ENCODE results near the gene SFXN3. TPM values are rescaled to one million over a fixed set of nuclear protein-coding genes. Genes with fewer than 3 reads are reported as not detected.

SFXN3 gene
- total RNA-seq, 1 experiment from 2014 or later: 16.9 TPM

DNA sequence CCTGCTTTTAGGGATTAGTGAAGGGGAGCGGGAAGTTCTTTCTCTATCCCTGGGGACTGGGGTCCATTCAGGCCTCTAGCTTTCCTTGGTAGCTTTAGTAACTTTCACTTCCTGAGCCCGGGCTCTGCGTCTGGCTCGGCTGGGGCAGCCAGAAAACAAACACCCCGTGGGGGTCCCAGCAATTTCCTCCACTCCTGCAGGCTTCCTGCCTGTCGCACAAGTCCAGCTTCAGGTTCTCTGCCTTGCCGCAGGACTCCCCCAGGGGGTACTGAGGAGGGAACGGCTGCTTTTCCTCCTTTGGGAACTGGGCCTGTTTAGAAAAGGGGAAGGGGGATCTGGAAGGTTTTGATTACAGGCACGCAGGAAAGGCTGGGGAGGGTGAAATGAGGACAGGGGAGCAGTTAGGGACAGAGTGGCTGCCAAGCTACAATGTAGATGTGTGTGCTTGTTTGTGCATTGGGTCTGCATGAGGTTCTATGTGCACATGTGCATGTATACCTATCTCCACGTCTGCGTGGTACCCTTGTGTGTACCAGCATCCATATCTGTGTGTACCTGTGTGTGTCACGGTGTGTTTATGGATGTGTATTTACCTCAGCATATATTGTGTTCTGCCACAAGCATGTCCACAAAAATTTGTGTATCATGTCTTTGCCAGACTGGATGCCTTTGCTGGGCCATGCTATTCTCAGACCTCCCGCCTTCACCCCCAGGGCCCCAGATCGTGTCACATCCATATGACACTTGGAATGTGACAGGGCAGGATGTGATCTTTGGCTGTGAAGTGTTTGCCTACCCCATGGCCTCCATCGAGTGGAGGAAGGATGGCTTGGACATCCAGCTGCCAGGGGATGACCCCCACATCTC, 32.7 kb downstream of the SFXN3 start:
- POLR2A ChIA-PET (ENCODE audit: low non-redundant PET): interaction anchor here (0.9 kb wide), 1 partner anchor 12 kb away, joined by 5 read pairs; no protein-coding TSS in a partner anchor
- CTCF ChIA-PET: interaction anchor here (1.0 to 3.0 kb wide), 2 partner anchors 13 to 22 kb away, joined by 3 to 16 read pairs; no protein-coding TSS in a partner anchor
- TF ChIP-seq EZH2 (IDR thresholded peaks at IDR 0.05; ENCODE audit: borderline replicate concordance, low read depth, low read length, poor library complexity, severe bottlenecking): no peak
- TF ChIP-seq, protein P1, sequence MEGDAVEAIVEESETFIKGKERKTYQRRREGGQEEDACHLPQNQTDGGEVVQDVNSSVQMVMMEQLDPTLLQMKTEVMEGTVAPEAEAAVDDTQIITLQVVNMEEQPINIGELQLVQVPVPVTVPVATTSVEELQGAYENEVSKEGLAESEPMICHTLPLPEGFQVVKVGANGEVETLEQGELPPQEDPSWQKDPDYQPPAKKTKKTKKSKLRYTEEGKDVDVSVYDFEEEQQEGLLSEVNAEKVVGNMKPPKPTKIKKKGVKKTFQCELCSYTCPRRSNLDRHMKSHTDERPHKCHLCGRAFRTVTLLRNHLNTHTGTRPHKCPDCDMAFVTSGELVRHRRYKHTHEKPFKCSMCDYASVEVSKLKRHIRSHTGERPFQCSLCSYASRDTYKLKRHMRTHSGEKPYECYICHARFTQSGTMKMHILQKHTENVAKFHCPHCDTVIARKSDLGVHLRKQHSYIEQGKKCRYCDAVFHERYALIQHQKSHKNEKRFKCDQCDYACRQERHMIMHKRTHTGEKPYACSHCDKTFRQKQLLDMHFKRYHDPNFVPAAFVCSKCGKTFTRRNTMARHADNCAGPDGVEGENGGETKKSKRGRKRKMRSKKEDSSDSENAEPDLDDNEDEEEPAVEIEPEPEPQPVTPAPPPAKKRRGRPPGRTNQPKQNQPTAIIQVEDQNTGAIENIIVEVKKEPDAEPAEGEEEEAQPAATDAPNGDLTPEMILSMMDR (conservative IDR thresholded peaks at IDR 0.05; ENCODE audit: low read depth, low read length): no peak

DNA sequence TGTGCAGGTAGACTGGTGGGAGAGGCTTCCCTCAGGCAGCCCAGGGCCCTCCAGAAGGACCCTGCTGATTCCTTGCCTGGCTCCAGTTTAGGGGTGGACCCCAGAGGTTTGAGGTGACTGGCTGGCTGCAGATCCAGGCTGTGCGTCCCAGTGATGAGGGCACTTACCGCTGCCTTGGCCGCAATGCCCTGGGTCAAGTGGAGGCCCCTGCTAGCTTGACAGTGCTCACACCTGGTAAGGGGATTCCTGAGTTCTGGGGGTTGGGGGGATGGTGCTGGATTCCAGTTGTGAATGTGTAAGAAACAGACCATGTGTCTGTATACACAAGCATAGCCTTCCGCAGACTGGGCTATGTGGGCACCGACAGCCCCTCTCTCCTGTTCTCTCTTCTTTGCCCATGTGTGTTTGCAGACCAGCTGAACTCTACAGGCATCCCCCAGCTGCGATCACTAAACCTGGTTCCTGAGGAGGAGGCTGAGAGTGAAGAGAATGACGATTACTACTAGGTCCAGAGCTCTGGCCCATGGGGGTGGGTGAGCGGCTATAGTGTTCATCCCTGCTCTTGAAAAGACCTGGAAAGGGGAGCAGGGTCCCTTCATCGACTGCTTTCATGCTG, 33.5 kb downstream of the SFXN3 start:
- TF ChIP-seq, protein P1 (conservative IDR thresholded peaks at IDR 0.05; ENCODE audit: low read depth, low read length): no peak
- no peak for TF ChIP-seq EZH2 (IDR thresholded peaks at IDR 0.05; ENCODE audit: borderline replicate concordance, low read depth, low read length, poor library complexity, severe bottlenecking)
- CTCF ChIA-PET: interaction anchor here (3.0 kb wide), 1 partner anchor 14 kb away, joined by 16 read pairs; no protein-coding TSS in a partner anchor
- POLR2A ChIA-PET (ENCODE audit: low non-redundant PET): no interaction called here
- intact Hi-C loops (cut with micrococcal nuclease; ENCODE audit: unreplicated experiment): loop anchor here (5.0 kb wide), 1 partner anchor 67 kb away; the partner anchor contains the start of gene LZTS2
- Histone ChIP-seq H3K27ac (ENCODE audit: low read depth, low read length, poor library complexity, severe bottlenecking) (peak overlapping the region; percentile 98), H3K4me1 (ENCODE audit: insufficient read depth, low read length, poor library complexity, severe bottlenecking) (peaks cover 59% of the 10 kb centered on the region), H3K9me3 (ENCODE audit: low read depth, low read length, poor library complexity, severe bottlenecking) (no peaks in the 10 kb centered on the region), H3K36me3 (ENCODE audit: insufficient read depth, low read length, poor library complexity, severe bottlenecking) (no peaks in the 10 kb centered on the region), H3K27me3 (replicated peaks; ENCODE audit: insufficient read depth, low read depth, low read length, poor library complexity) (no peaks in the 10 kb centered on the region), H3K4me3 (ENCODE audit: low read depth, low read length, poor library complexity, severe bottlenecking) (no peak overlapping the region)
- DNase-seq (ENCODE audit: low spot score): no peak
- no TSS peak for BruUV-seq (replicated peaks)

More for the DNA sequence above, 32.7 kb downstream of the SFXN3 start:
- Histone ChIP-seq H3K4me1 (ENCODE audit: insufficient read depth, low read length, poor library complexity, severe bottlenecking) (peaks cover 63% of the 10 kb centered on the region), H3K9me3 (ENCODE audit: low read depth, low read length, poor library complexity, severe bottlenecking) (no peaks in the 10 kb centered on the region), H3K36me3 (ENCODE audit: insufficient read depth, low read length, poor library complexity, severe bottlenecking) (no peaks in the 10 kb centered on the region), H3K27me3 (replicated peaks; ENCODE audit: insufficient read depth, low read depth, low read length, poor library complexity) (no peaks in the 10 kb centered on the region), H3K4me3 (ENCODE audit: low read depth, low read length, poor library complexity, severe bottlenecking) (peak overlapping the region; percentile 73), H3K27ac (ENCODE audit: low read depth, low read length, poor library complexity, severe bottlenecking) (peak overlapping the region; percentile 98)
- no TSS peak for BruUV-seq (replicated peaks)
- intact Hi-C loops (cut with micrococcal nuclease; ENCODE audit: unreplicated experiment): loop anchor here (5.0 kb wide), 1 partner anchor 66 kb away; the partner anchor contains the start of gene LZTS2
- DNase-seq (ENCODE audit: low spot score): peak; percentile 93

DNA sequence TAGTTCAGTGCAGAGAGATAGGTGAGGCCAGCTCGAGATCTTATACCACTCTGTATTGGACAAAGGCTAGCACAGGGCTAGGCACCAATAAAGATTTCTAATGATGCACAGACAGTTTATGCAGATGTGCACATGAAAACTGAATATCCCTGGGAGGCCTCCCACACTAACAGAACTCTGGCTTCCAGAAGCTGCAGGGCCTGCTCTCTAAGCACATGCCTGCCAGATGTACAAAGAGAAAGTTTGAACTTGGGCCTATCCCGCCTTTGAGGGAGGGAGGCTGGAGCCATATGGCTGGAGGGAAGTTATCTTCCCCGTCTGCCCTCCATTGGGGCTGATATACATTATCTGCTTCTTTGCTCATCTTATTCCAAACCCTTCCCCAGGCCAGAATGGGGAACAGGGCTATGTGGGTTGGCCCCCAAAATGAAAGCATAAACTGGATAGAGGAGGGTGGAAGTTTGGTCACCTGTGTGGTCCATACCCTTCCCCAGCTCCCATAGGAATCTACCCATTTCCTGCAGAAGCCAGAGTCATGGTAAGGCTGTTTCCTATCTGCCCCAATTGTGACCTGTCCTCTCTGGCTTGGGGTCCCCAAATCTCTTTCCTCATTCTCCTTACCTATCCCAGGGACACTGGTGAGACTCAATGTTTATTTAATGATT, 34.6 kb downstream of the SFXN3 start:
- CTCF ChIA-PET: interaction anchor here (0.5 to 3.0 kb wide), 2 partner anchors 15 to 24 kb away, joined by 9 to 16 read pairs; no protein-coding TSS in a partner anchor
- POLR2A ChIA-PET (ENCODE audit: low non-redundant PET): no interaction called here
- H3K27ac ChIP-seq (ENCODE audit: low read depth, low read length, poor library complexity, severe bottlenecking): peak overlapping the region; percentile 50

More for the DNA sequence above, 34.6 kb downstream of the SFXN3 start:
- intact Hi-C loops (cut with micrococcal nuclease; ENCODE audit: unreplicated experiment): loop anchor here (2.0 kb wide), 1 partner anchor 19 kb away; no protein-coding TSS in a partner anchor
- peak overlapping the region; percentile 58 for H3K4me3 ChIP-seq (ENCODE audit: low read depth, low read length, poor library complexity, severe bottlenecking)
- H3K4me1 ChIP-seq (ENCODE audit: insufficient read depth, low read length, poor library complexity, severe bottlenecking): peaks cover 56% of the 10 kb centered on the region
- H3K27me3 ChIP-seq (replicated peaks; ENCODE audit: insufficient read depth, low read depth, low read length, poor library complexity): no peaks in the 10 kb centered on the region
- DNase-seq (ENCODE audit: low spot score): no peak
- no peaks in the 10 kb centered on the region for H3K9me3 ChIP-seq (ENCODE audit: low read depth, low read length, poor library complexity, severe bottlenecking)
- H3K36me3 ChIP-seq (ENCODE audit: insufficient read depth, low read length, poor library complexity, severe bottlenecking): no peaks in the 10 kb centered on the region
- no TSS peak for BruUV-seq (replicated peaks)
- no peak for TF ChIP-seq EZH2 (IDR thresholded peaks at IDR 0.05; ENCODE audit: borderline replicate concordance, low read depth, low read length, poor library complexity, severe bottlenecking)
- TF ChIP-seq, protein P1 (conservative IDR thresholded peaks at IDR 0.05; ENCODE audit: low read depth, low read length): no peak

Data from A673 (cell line).